ENCODE data around the gene ERC2. TPM values are rescaled to one million over a fixed set of nuclear protein-coding genes. Genes with fewer than 3 reads are reported as not detected.

Gene ERC2
- total RNA-seq, 2 experiments from 2014 or later = not detected

DNA sequence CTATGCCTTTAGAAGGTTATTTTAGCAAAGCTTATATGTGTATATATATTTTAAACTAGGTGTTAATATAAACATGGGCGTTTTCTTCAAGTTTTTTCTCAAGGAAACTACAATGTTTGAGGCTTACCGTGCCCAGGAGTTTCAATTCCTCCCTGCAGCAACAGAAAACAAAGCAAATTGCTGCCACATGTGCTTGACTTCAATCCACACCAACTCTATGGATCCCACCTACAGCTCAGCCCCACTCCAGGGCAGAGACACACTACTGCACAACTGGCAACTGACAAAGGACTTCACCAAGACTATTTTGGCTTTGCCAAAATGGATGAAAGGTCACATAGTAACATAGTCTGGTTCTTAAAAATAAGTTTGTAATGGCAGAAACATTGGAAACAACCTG is 346.6 kb downstream of the ERC2 start:
- Histone ChIP-seq H3K9me3 (ENCODE audit: low read length) (no peaks in the 10 kb centered on the region; the same call in 1 of the 2 replicates), H3K4me2 (ENCODE audit: low read length) (no peak overlapping the region), H2AFZ (ENCODE audit: low read length) (no peak overlapping the region), H3K79me2 (ENCODE audit: insufficient read depth, low read depth, low read length) (no peaks in the 10 kb centered on the region), H3K4me1 (ENCODE audit: insufficient read depth, low read length, poor library complexity, severe bottlenecking) (no peaks in the 10 kb centered on the region), H3K4me3 (ENCODE audit: low read depth, low read length, poor library complexity, severe bottlenecking) (no peak overlapping the region), H3K27ac (ENCODE audit: low read depth, low read length, poor library complexity, severe bottlenecking) (no peak overlapping the region), H3K9me2 (ENCODE audit: insufficient read depth, low read length) (no peaks in the 10 kb centered on the region), H4K20me1 (ENCODE audit: insufficient read depth, low read length) (no peaks in the 10 kb centered on the region), H3K36me3 (ENCODE audit: insufficient read depth, low read length) (no peaks in the 10 kb centered on the region)
- POLR2A ChIA-PET = no interaction called here
- intact Hi-C loops (cut with micrococcal nuclease; ENCODE audit: unreplicated experiment) = no loop called here
- BruUV-seq (replicated peaks) = no TSS peak
- no peak for DNase-seq (ENCODE audit: low spot score)
- TF ChIP-seq, protein P1, sequence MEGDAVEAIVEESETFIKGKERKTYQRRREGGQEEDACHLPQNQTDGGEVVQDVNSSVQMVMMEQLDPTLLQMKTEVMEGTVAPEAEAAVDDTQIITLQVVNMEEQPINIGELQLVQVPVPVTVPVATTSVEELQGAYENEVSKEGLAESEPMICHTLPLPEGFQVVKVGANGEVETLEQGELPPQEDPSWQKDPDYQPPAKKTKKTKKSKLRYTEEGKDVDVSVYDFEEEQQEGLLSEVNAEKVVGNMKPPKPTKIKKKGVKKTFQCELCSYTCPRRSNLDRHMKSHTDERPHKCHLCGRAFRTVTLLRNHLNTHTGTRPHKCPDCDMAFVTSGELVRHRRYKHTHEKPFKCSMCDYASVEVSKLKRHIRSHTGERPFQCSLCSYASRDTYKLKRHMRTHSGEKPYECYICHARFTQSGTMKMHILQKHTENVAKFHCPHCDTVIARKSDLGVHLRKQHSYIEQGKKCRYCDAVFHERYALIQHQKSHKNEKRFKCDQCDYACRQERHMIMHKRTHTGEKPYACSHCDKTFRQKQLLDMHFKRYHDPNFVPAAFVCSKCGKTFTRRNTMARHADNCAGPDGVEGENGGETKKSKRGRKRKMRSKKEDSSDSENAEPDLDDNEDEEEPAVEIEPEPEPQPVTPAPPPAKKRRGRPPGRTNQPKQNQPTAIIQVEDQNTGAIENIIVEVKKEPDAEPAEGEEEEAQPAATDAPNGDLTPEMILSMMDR (conservative IDR thresholded peaks at IDR 0.05; ENCODE audit: low read length) = no peak
- TF ChIP-seq EZH2phosphoT487 (IDR thresholded peaks at IDR 0.05; ENCODE audit: borderline replicate concordance, low read depth, low read length) = no peak
- CTCF ChIA-PET (ENCODE audit: unreplicated experiment) = no interaction called here

DNA sequence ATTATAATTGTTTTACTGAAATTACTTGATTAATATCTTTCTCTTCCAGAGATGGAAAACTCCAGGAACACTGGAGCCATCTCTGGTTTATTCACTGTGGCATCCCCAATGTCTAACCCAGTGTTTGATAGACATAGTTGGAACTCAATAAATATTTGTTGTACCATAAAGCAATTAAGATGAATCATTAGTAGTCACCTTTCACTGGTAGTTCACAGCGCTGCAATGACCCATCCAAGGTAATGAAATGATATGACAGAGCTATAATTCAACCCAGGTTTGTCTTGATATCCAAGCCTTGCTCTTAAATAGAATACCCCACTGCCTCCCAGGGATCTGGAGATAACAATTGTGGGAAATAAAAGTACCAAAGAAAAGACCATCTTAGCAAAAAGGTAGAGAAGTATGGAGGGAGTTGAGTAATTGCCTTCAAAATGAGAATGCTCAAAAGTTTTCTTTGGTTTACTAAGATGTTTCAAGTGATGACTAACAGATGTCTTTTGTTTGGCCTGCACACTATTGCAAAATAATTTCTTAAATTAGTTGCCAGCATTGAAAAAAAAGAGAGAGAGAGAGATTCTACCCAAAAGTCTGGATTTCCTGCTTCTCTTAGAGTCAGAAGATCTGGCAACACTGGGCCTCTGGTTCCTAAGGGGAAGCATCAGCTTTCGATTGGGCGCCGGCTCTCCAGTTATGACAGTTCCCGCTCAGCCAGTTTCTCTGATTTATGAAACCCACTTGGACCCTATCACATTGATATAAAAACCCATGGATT is 348.5 kb downstream of the ERC2 start:
- H3K9me3 ChIP-seq (ENCODE audit: low read length) = no peaks in the 10 kb centered on the region; the same call in 1 of the 2 replicates
- H3K36me3 ChIP-seq (ENCODE audit: insufficient read depth, low read length) = no peaks in the 10 kb centered on the region
- H3K27ac ChIP-seq (ENCODE audit: low read depth, low read length, poor library complexity, severe bottlenecking) = no peak overlapping the region
- H3K4me3 ChIP-seq (ENCODE audit: low read depth, low read length, poor library complexity, severe bottlenecking) = no peak overlapping the region
- BruUV-seq (replicated peaks) = no TSS peak
- TF ChIP-seq EZH2phosphoT487 (IDR thresholded peaks at IDR 0.05; ENCODE audit: borderline replicate concordance, low read depth, low read length) = no peak
- TF ChIP-seq, protein P1 (conservative IDR thresholded peaks at IDR 0.05; ENCODE audit: low read length) = no peak
- H3K4me1 ChIP-seq (ENCODE audit: insufficient read depth, low read length, poor library complexity, severe bottlenecking) = no peaks in the 10 kb centered on the region
- no peak for DNase-seq (ENCODE audit: low spot score)
- ChIA-PET POLR2A (interaction anchor here (0.5 to 1.4 kb wide), 2 partner anchors 124 to 894 kb away, joined by 3 to 4 read pairs; no protein-coding TSS in a partner anchor), CTCF (ENCODE audit: unreplicated experiment) (no interaction called here)
- no peaks in the 10 kb centered on the region for H4K20me1 ChIP-seq (ENCODE audit: insufficient read depth, low read length)
- no peak overlapping the region for H3K4me2 ChIP-seq (ENCODE audit: low read length)
- no peaks in the 10 kb centered on the region for H3K79me2 ChIP-seq (ENCODE audit: insufficient read depth, low read depth, low read length)
- intact Hi-C loops (cut with micrococcal nuclease; ENCODE audit: unreplicated experiment) = no loop called here
- no peaks in the 10 kb centered on the region for H3K9me2 ChIP-seq (ENCODE audit: insufficient read depth, low read length)
- H2AFZ ChIP-seq (ENCODE audit: low read length) = no peak overlapping the region

DNA sequence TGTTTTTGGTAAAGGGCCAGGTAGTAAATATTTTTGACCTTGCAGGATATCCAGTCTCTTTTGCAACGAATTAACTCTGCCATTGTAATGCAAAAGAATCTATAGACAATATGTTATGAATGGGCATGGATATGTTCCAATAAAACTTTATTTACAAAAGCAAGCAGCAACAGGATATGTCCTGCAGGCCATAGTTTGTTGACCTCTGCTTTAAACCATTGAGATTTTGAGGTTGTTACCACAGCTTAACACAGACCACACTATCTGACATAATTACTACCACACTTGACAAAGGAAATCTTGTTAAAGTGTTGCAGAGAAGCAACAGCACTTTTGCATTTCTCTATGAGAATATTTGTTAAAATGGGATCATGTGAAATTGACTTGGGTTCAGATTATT is 349.3 kb downstream of the ERC2 start:
- no peak overlapping the region for H3K27ac ChIP-seq (ENCODE audit: low read depth, low read length, poor library complexity, severe bottlenecking)
- CTCF ChIA-PET (ENCODE audit: unreplicated experiment) = no interaction called here
- no TSS peak for BruUV-seq (replicated peaks)

More for the DNA sequence above, 349.3 kb downstream of the ERC2 start:
- no peaks in the 10 kb centered on the region for H3K4me1 ChIP-seq (ENCODE audit: insufficient read depth, low read length, poor library complexity, severe bottlenecking)
- H3K79me2 ChIP-seq (ENCODE audit: insufficient read depth, low read depth, low read length) = no peaks in the 10 kb centered on the region
- no peaks in the 10 kb centered on the region for H4K20me1 ChIP-seq (ENCODE audit: insufficient read depth, low read length)
- H3K9me3 ChIP-seq (ENCODE audit: low read length) = no peaks in the 10 kb centered on the region; the same call in 1 of the 2 replicates
- POLR2A ChIA-PET = no interaction called here
- intact Hi-C loops (cut with micrococcal nuclease; ENCODE audit: unreplicated experiment) = no loop called here
- H3K36me3 ChIP-seq (ENCODE audit: insufficient read depth, low read length) = no peaks in the 10 kb centered on the region
- DNase-seq (ENCODE audit: low spot score) = no peak
- H3K4me3 ChIP-seq (ENCODE audit: low read depth, low read length, poor library complexity, severe bottlenecking) = no peak overlapping the region
- no peaks in the 10 kb centered on the region for H3K9me2 ChIP-seq (ENCODE audit: insufficient read depth, low read length)
- TF ChIP-seq EZH2phosphoT487 (IDR thresholded peaks at IDR 0.05; ENCODE audit: borderline replicate concordance, low read depth, low read length) = no peak
- TF ChIP-seq, protein P1 (conservative IDR thresholded peaks at IDR 0.05; ENCODE audit: low read length) = no peak
- no peak overlapping the region for H2AFZ ChIP-seq (ENCODE audit: low read length)
- H3K4me2 ChIP-seq (ENCODE audit: low read length) = no peak overlapping the region

Measured in OCI-LY7 (cell line).